Breast epithelium (tissue), 4 donors: ENCODE results near the gene SHC3. TPM values are rescaled to one million over a fixed set of nuclear protein-coding genes. Genes with fewer than 3 reads are reported as not detected.

Experiments
- DNase-seq, 2 donors: peaks; one replicate each; pipeline ENCODE4 v3.0.0-alpha.2; 2019; ENCODE audit warnings: low spot score in 2 of 2
- H3K27ac ChIP-seq, 2 donors: fragments of 200-600 bp; sonication (generic) in 1 of 2; one replicate each; pipeline ENCODE4 v1.5.1; 2016 to 2019; ENCODE audit warnings: mild to moderate bottlenecking in 1 of 2
- H3K27me3 ChIP-seq, 2 donors: fragments of 200-600 bp; sonication (generic) in 1 of 2; one replicate each; pipeline versions ENCODE4 v1.5.1 to v1.6.0; 2017 to 2019; ENCODE audit warnings: control low read depth in 1 of 2, mild to moderate bottlenecking in 1 of 2
- H3K36me3 ChIP-seq: fragments of 200-600 bp; one replicate; pipeline ENCODE4 v1.5.1; 2019
- H3K4me1 ChIP-seq, 2 donors: fragments of 200-600 bp; sonication (generic); one replicate each; pipeline ENCODE4 v1.5.1; 2016 to 2019; ENCODE audit warnings: control low read depth in 1 of 2
- H3K4me3 ChIP-seq, 3 donors: fragments of 200-600 bp; sonication (generic); 1 replicate in 2 of 3; 2 replicates in 1 of 3; pipeline ENCODE4 v1.5.1; 2016 to 2019; ENCODE audit warnings: mild to moderate bottlenecking in 3 of 3, moderate library complexity in 2 of 3
- H3K9me3 ChIP-seq, 2 donors: fragments of 200-600 bp; sonication (generic) in 1 of 2; one replicate each; pipeline ENCODE4 v1.5.1; 2016 to 2019; ENCODE audit warnings: control low read depth in 1 of 2
- POLR2A ChIP-seq: fragments of 450-650 bp; IDR thresholded peaks from one replicate; pipeline ENCODE4 v1.6.1; 2016; ENCODE audit warnings: antibody characterized with exemption, mild to moderate bottlenecking, moderate library complexity
- POLR2AphosphoS5 ChIP-seq, 3 donors: sonication (generic); formaldehyde crosslinking; IDR thresholded peaks; one replicate each; pipeline ENCODE4 v1.6.1; 2017; ENCODE audit warnings: antibody characterized with exemption in 3 of 3
- intact Hi-C: fragments of 100-400 bp; cut with DNase I; formaldehyde crosslinking; loops from one replicate; pipeline ENCODE4 v1.15.1; 2023; ENCODE audit warnings: low total_unique reads
- total RNA-seq, 3 donors: library from RNA; depleted of rRNA; stranded (reverse); fragments of >200 nt; gene quantifications; one replicate each; pipeline ENCODE4 v1.1.0, GENCODE V29; 2016
- TF ChIP-seq, protein P1 (sequence below), 3 donors: fragments of 450-650 bp; IDR thresholded peaks; one replicate each; pipeline ENCODE4 v1.5.1; 2016 to 2017; ENCODE audit warnings: antibody characterized with exemption in 3 of 3, mild to moderate bottlenecking in 3 of 3, moderate library complexity in 3 of 3

SHC3 gene
- total RNA-seq, 3 donors from 2014 or later, result 1.0 to 6.7 (median 2.3) TPM

DNA sequence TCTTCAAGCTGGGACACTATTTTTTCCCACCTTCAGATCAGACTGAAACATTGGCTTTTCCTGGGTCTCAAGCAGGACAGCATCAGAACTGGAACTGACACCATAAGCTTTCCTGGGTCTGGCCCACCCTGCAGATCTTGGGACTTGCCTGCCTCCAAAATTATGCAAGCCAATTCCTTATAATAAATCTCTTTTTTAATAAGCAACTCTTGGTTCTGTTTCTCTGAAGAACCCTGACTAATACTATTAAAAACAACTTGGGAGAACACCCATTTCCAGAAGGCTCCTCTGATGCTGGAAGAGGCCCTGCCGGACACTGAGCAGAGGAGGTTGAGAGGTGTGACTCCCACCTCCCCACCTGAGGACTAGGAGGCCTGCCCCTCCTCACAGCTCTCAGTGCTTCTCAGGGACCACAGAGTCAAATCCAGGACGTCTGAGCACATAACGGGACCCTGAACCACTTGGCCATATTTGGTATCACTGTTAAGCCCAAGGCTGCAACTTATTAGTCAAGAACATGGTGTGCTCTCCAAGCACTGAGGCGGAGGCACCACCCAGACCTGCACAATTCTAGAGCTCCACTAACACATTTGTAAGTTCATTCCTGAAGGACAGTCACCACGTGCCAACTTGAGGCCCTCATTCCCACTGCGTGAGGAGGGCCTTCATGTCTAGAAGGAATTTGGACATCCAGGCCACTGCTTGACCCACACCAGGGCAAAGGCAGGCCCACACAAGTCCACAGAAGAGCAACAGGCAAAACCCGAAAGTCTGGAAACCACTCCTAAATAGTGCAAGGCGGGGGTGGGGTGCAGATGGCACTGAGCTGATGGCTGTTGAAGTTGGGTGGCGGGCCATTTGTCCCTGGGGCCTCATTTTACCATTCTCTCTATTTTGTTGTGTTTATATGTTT lies 9.5 kb downstream of the SHC3 start:
- no peak overlapping the region for H3K27ac ChIP-seq
- no peak for DNase-seq
- H3K9me3 ChIP-seq, result no peaks in the 10 kb centered on the region
- no peak for TF ChIP-seq POLR2A
- TF ChIP-seq, protein P1, sequence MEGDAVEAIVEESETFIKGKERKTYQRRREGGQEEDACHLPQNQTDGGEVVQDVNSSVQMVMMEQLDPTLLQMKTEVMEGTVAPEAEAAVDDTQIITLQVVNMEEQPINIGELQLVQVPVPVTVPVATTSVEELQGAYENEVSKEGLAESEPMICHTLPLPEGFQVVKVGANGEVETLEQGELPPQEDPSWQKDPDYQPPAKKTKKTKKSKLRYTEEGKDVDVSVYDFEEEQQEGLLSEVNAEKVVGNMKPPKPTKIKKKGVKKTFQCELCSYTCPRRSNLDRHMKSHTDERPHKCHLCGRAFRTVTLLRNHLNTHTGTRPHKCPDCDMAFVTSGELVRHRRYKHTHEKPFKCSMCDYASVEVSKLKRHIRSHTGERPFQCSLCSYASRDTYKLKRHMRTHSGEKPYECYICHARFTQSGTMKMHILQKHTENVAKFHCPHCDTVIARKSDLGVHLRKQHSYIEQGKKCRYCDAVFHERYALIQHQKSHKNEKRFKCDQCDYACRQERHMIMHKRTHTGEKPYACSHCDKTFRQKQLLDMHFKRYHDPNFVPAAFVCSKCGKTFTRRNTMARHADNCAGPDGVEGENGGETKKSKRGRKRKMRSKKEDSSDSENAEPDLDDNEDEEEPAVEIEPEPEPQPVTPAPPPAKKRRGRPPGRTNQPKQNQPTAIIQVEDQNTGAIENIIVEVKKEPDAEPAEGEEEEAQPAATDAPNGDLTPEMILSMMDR (IDR thresholded peaks at IDR 0.05), result no peak
- no peak for TF ChIP-seq POLR2AphosphoS5 (IDR thresholded peaks at IDR 0.05)
- no peaks in the 10 kb centered on the region for H3K4me1 ChIP-seq
- intact Hi-C loops, result no loop called here
- H3K4me3 ChIP-seq, result no peak overlapping the region
- no peaks in the 10 kb centered on the region for H3K36me3 ChIP-seq
- H3K27me3 ChIP-seq, result no peaks in the 10 kb centered on the region

DNA sequence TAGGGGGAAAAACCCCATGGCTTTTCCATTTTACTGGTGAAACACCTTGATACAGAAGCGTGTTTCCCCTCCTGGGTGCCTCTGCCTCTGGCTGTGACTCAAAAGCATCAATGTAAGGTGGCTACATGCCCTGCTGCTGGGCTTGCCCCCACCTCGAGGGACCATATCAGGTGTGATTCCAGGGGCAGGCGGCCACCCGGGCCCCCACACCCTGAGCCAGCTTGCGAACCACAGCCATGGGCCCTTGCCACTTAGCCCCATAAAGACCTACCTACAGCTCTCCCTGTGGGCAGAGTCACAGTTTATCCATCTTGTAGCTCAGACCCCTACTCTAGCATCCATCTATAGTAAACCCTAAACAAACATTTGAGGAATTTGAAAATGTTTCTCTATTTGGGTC lies 10.8 kb downstream of the SHC3 start:
- intact Hi-C loops, result no loop called here
- Histone ChIP-seq H3K4me3 (no peak overlapping the region), H3K4me1 (no peaks in the 10 kb centered on the region), H3K27me3 (no peaks in the 10 kb centered on the region), H3K9me3 (no peaks in the 10 kb centered on the region), H3K36me3 (no peaks in the 10 kb centered on the region), H3K27ac (no peak overlapping the region)
- DNase-seq, result no peak
- TF ChIP-seq, protein P1 (IDR thresholded peaks at IDR 0.05), result no peak
- TF ChIP-seq POLR2AphosphoS5 (IDR thresholded peaks at IDR 0.05) (no peak), POLR2A (no peak)

DNA sequence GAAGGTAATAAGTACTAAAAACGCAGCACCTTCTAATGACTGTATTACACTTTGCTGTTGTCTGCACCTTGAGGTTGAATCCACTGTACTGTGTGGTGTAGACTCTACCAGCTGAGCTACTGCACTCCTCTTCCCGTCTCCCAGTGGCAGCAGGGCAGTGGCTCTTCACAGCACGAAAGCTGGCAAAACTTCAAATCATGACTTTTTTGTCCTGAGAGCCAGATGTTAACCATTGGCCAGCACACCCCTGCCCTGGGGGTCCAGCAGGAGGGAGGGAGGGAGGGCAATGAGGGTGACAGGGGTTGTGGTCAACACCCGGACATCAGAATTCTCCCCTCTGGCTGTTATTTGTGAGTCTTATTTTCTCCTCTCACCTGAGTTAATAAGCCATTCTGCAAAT lies 11.8 kb downstream of the SHC3 start:
- no peak overlapping the region for H3K27ac ChIP-seq
- no peak for DNase-seq
- no peaks in the 10 kb centered on the region for H3K4me1 ChIP-seq
- H3K27me3 ChIP-seq, result no peaks in the 10 kb centered on the region
- H3K4me3 ChIP-seq, result no peak overlapping the region
- no peaks in the 10 kb centered on the region for H3K36me3 ChIP-seq
- no peak for TF ChIP-seq POLR2AphosphoS5 (IDR thresholded peaks at IDR 0.05)
- TF ChIP-seq, protein P1 (IDR thresholded peaks at IDR 0.05), result no peak
- no peak for TF ChIP-seq POLR2A
- intact Hi-C loops, result no loop called here
- H3K9me3 ChIP-seq, result no peaks in the 10 kb centered on the region

DNA sequence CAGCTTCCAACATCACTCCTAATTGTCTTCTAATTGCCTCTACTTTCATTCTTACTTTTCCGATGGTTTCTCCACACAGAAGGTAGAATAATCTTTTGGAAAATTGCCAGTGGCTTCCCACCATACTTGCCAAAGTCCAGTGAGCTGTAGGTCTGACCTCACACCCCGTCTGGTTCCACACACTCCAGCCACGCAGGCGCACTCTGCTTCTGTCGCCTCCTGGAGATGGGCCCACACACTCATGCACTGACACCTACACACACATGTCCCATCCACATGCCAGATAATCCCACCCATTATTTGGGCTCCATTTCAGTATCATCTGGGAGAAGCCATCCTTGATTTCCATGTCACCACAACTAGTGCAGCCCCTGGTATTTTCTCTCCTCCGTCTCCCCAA lies 12.7 kb downstream of the SHC3 start:
- intact Hi-C loops, result no loop called here
- no peaks in the 10 kb centered on the region for H3K9me3 ChIP-seq
- H3K27ac ChIP-seq, result no peak overlapping the region

DNA sequence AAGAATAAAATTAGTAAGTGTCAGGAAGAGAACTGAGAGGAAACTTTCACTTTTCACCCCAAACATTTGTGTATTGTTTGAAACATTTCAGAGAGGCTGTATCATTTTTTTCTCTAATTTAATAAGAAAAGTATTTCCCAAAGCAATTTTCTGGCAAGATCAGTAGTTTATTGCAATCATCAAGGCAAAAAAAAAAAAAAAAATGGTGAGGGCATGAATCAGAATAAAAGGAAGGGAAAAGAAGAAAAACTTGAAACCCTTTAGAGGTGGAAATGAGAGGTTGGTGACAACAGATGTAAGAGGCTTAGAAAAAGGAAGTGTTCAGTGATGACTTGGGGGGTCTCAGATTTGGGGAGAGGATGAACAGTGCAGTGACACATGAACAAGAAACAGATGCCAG lies 13.3 kb downstream of the SHC3 start:
- Histone ChIP-seq H3K4me1 (no peaks in the 10 kb centered on the region), H3K4me3 (no peak overlapping the region), H3K27ac (no peak overlapping the region), H3K27me3 (no peaks in the 10 kb centered on the region), H3K9me3 (no peaks in the 10 kb centered on the region), H3K36me3 (no peaks in the 10 kb centered on the region)
- DNase-seq, result no peak
- TF ChIP-seq POLR2AphosphoS5 (IDR thresholded peaks at IDR 0.05) (no peak), POLR2A (no peak)
- TF ChIP-seq, protein P1 (IDR thresholded peaks at IDR 0.05), result no peak
- intact Hi-C loops, result no loop called here

More for the DNA sequence above, 12.7 kb downstream of the SHC3 start:
- TF ChIP-seq, protein P1 (IDR thresholded peaks at IDR 0.05), result no peak
- no peak for TF ChIP-seq POLR2A
- no peak for TF ChIP-seq POLR2AphosphoS5 (IDR thresholded peaks at IDR 0.05)
- H3K4me3 ChIP-seq, result no peak overlapping the region
- H3K27me3 ChIP-seq, result no peaks in the 10 kb centered on the region
- no peak for DNase-seq
- no peaks in the 10 kb centered on the region for H3K36me3 ChIP-seq
- H3K4me1 ChIP-seq, result no peaks in the 10 kb centered on the region
